Retina (tissue), 1 donor: ENCODE results near the gene TCERG1.

ENCODE experiments used
- DNase-seq: peaks from one replicate; pipeline ENCODE4 v3.0.0-alpha.2; 2016

TCERG1 gene

DNA sequence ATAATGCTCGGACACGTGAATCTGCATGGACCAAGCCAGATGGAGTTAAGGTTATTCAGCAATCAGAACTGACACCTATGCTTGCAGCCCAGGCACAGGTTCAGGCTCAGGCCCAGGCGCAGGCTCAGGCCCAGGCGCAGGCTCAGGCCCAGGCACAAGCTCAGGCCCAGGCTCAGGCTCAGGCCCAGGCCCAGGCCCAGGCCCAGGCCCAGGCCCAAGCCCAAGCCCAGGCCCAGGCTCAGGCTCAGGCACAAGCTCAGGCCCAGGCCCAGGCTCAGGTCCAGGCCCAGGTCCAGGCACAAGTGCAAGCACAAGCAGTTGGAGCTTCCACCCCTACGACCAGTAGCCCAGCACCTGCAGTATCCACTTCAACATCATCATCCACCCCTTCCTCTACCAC is 11.8 kb downstream of the TCERG1 start:
- DNase-seq = no peak

DNA sequence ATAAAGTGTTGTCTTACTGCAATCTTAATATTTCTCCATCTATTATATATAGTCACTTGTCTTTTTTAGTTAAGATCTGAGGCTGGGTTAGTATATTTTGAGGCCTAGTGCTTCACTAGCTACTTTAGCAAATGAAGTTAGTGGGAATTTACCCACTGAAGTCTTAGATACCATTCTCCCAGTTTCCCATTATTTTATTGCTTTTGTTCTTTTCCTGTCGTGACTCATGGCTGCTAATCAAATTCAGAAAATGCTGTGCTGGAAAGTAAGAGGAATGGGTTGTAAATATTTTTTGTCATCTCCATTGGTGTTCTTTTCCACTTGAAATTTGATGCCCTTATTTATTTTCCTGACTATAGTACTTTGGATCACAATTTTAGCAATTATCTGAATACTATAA is 14.2 kb downstream of the TCERG1 start:
- DNase-seq = no peak

DNA sequence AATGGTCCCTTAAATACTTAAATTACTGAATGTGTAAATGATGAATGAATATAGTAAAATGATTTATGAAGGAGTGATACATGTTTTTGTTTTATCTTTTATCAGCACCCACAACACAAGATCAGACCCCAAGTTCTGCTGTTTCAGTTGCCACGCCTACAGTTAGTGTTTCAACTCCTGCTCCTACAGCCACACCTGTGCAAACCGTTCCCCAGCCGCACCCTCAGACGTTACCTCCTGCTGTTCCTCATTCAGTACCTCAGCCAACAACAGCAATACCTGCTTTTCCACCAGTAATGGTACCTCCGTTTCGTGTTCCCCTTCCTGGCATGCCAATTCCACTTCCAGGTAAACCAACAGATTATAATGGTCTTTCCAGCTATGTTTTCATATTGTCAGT is 16.3 kb downstream of the TCERG1 start:
- no peak for DNase-seq

DNA sequence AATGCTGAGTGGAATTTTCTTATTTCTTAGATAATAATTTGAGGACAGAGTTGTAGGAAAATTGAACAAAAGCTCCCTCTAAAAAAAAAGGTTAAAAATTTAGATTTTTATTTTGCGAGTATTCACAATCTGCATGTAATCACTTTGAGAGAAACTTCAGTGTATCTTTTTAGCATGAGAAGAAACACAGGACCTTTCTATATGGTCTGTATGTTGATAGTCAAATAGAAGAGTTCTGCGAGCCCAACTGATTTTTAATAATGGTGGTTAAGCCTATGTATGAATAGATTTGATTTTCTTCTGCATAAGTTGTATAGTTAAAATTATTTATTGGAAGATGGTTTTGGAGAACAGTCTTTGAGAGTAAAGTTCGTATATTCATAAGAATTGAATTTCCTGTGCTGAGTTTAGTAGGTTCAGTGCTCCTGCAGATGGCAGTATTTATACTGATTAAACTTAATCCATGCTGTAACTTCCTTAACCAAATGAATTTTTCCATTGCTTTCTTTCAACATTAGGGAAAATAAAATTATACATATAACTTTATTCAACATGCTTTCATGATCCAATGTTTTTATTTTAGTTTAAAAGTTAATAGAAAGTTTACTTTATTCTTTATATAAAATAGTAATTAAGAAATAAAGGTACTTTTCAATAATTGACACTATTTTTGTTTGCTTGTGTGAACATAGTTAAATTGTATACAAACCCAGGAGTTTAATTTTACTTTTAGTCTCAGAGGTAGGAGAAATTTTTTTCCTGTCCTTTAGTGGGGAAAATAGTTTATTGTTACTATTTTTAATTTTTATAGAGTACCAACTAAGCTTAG is 19.6 kb downstream of the TCERG1 start:
- DNase-seq = no peak

DNA sequence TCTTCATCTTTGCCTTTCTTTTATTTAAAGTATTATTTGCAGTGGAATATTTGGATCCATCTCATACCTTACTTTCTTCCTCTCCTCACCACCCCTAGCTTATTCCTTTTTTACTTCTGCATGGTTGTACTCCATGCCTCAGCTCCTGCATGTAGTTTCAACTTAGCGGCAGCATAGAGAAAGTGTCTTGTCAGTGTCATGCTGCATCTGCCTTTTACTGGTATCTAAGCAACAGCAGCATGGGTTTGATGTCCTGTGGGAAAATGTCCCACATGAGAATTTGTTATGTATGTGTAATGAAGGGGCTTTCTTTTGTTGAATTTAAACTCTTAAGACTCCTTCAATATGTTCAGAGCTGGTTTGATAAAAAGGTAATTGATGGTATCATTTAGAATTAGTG is 20.6 kb downstream of the TCERG1 start:
- no peak for DNase-seq

DNA sequence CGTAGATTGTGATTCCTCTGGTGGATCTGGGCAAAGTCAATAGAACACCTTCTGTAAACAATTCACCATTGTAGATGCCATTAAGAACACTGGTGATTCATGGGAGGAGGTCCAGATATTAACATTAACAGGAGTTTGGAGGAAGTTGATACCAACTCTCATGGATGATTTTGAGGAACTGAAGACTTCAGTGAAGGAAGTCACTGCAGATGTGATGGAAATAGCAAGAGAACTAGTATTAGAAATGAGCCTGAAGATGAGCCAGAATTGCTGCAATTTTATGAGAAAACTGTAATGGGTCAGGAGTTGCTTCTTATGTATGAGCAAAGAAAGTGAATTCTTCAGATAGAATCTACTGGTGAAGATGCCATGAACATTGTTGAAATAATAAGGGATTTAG is 26.9 kb downstream of the TCERG1 start:
- no peak for DNase-seq

DNA sequence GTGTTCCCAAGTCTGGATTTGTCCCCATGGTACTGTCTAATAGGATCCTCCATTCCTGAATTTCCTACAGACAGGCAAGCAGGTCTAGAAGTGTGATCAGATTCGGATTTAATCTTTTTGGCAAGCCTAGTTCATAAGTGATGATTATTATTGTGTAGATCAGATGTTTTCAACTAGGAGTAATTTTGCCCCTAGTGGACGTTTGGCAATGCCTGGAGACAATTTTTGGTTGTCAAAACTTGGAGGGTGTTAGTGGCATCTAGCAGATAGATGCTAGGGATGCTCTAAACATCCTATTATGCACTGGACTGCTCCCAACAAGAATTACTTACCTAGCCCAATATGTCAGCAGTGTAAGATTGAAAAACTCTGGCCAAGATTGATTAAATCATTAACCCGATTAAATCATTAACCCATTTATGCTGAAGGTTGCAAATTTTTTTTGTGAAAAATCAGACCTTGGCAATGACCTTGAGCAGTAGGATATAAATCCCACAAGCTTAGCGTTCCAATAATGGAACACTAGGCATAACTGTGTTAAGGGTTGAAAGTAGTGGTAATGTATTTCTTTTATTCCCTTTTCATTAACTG is 28.2 kb downstream of the TCERG1 start:
- DNase-seq = no peak

DNA sequence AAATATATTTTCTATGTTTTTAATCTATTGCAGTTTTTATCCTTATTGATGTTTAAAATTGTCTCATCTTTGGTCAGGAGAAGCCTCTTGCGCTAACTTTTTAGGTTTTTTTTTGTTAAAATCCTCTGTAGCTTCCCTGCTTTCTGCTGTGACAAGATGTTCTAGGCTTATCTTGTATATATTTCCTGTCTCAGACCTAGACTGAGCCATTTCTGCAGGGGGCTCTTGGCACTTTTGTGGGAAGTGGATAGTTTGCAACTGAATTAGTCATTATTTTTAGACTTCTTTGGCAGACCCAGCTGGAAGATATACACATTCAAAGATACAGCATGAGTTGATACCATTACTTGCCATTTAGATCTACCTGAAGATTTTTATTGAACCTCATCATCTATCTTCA is 28.8 kb downstream of the TCERG1 start:
- no peak for DNase-seq

DNA sequence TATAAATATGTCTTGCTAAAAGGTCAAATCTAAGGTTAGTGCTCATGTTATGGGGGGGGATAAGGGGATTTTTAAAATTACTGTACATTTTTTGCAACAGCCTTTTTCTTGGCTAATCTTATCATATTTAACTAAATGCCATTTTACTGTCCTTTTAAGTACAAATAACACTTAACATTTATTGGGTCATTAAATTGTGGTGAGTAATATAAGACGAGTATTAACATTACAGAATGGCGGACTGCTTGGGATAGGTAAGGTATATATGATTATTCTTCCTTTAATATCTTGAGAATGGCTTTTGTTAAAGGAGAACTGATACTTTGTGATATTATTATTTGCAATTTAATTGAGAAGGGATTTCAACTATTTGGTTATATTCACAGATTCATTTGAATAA is 35.6 kb downstream of the TCERG1 start:
- DNase-seq = no peak

DNA sequence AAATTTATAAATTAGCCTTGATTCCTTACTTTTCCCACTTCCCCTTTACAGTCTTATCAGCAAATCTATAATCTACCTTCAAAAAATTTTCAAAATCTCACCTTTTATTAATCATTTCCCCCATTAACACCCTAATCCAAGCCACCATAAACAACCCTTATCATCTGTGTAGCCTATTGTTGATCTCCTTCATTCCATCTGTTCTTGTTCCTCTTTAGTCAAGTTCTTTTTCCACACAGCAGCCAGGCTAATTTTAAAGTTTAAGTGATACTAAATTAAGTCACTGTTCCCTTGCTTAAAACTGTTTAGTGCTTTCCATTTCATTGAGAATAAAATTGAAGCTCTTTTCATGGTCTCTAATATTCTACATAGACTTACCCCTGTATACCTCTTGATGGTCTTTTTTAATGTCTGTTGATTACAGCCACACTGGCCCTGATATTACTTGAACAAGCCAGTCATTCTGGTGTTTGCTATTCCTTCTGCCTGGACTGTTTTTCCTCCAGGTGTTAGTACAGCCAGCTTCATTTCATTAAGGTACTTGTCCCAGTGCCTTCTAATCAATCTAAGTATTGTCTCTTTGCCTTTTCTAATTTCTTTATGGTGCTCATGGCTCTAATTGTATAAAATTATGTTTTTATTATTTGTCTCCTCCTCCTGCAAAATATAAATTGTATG is 37.7 kb downstream of the TCERG1 start:
- no peak for DNase-seq

DNA sequence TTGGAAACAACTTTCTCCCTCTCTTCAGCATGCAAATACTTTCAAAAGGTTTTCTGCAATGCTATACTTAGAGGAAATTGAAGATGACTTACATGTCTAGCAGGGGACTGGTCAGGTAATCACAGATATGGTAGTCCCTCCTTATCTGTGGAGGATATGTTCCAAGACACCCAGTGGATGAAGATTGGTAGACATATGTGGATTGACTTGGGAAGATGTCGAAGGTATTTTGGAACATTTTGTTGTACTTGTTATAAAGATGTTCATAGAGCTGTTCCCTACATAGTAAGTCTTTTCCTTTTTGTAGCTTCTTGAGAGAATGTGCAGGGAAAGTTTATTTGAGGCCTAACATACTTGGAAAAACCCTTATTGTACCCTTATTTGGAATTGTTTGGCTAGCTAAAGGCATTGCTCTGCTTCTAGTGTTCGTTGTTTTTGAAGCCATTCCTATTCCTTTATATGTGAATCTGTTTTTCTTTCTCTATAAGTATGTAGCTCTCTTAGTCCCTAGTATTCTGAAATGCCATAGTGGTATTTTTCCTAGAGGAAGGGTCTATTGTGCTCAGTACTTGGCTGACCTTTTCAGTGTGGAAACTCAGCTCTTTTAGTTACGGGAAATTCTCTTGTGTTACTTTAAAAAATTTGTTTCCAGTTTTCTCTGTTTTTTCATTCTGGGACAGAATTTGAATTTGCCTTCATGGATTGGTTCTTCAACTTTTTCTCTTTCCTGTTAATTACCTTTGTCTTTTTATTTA is 43.1 kb downstream of the TCERG1 start:
- DNase-seq = no peak

DNA sequence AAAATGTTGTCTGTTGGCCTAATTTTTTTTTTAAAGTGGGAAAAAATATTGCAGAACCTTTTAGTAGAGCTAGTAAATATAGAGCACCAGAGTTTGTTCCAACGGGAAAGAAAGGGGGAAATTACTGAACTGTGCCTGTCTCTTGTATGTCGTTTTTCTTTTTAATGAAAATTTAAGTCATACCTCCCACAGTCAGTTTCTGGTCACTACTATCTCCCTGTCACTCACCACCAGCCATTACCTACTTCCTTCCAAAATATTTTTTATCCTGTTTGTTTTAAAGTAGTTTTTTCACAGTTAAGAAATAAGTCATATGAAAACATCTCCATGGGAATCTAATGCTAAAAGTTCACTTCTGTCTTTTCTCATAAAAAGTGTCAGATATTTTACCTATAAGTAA is 47.5 kb downstream of the TCERG1 start:
- DNase-seq = no peak

DNA sequence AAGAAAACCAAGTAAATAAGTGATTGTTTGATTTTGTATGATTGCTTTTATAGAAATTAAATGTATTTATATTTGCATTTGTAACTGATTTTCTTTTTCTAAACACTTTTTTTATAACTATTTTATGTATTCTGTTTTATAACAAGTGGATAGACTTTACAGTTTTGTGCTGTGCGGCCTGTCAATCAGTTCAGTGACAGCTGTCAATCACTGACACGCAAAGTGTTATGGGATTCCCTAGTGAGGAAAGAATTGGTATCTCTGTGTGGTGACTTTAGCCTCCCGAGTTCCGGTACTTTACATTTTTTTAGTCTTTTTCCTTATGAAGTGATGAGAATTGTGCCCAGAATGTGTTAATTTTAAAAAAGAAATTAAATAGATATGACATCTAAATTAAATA is 52.5 kb downstream of the TCERG1 start:
- no peak for DNase-seq

DNA sequence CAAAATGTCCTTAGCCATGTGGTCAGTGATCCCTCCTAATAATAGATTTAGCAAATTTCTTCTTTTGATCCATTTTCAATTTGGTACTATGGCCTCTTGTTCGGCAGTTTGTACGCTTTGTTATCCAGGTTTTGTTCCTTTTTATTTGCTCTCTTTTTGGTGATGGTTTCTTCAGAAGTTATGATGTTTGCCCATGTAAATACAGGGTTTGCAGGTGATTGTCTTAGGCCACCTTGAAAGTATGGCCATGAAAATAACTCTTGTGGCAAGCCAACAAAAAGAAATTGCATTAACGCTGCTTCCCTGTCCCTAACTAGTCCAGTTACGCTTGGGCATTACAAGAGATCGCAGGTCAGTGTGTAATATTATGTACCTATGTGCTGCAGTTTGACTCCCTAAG is 60.3 kb downstream of the TCERG1 start:
- DNase-seq = no peak

DNA sequence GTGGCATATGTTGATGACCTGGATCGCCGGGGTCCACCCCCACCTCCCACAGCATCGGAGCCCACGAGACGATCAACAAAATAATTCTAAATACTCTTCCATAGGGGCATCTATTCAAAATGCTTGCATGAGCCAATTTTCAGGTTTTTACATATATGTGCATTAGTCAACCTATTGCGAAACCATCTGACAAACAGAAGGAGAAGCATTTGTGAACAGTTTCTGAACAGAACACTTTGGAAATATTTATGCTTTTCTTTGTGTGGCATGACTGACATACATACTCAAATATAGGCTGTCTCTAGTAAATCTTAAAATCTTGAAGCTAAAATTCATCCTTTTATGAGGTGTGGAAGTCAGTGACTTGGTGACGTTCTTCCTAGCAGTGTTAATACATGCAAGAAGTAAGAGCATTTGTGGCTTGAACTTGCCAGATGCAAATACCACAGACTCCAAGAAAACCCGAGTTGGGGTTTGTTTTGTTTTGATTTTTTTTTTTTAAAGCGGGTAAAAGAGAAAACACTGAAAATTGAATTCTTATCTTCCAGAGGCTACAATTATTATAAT is 63.5 kb downstream of the TCERG1 start:
- DNase-seq = no peak

DNA sequence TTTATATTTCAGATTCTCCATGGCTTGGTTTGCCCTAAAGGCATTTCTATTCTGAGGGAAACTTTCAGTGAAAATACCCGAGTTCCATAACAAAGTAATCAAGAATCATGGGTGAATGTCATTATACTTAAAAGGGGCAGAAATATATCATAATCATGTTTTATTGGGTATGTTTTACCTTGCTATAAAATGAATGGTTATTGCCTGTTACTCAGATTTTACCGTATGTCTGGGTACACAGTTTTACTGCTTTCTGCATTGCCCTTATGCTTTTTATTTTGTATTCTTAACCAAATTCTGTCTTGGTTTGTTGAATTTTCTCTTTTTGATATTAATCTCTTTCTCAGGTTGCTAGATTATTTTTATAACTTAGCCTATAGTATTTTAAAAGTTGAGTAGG is 66.3 kb downstream of the TCERG1 start:
- no peak for DNase-seq

DNA sequence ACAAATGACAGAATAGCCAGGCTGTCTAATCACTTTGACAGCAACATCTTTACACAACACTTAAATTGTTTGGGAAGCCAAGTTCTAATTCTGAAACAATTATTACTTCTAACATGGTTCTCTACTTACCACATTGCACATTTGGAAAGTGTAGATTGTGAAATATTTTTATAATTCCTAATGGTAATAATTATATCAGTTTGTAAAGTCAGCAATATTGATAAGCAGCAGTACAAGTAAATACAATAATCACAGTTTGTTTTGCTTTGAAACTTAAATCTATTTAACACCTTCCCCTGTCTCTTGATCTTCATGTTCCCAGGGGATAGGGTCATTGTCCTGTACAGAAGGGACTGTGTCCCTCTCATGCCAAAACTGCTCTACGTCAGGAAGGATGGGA is 67.4 kb downstream of the TCERG1 start:
- DNase-seq = no peak

DNA sequence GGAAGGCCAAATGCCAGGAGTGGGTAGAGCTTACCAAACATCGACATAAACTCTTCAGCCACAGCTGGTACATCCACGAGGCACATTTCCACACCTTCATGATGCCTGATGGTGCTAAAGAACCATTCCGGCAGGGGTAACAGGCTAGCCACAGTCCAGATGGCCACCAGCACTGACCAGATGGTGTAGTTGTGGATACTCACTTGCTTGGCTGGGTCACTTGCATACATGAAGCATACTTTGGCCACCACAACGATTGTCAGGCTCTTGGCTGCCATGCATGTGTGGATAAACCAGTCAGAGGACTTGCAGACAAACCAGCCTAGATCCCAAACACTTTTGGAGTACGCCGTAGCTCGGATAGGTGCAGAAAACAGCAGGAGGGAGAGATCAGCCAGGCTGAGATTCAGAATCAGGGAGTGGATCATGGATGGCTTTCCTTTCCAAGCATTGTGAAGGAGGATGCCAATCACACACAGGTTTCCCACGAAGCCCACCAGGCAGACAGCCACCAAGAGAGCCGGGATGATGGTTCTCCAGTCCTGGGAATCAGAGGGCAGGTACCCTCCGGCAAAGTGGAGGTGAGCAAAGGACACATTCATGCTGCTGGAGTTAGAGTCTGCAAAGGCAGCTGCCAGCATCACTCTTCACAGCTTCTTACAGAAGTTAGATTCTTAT is 68.5 kb downstream of the TCERG1 start:
- DNase-seq = no peak

DNA sequence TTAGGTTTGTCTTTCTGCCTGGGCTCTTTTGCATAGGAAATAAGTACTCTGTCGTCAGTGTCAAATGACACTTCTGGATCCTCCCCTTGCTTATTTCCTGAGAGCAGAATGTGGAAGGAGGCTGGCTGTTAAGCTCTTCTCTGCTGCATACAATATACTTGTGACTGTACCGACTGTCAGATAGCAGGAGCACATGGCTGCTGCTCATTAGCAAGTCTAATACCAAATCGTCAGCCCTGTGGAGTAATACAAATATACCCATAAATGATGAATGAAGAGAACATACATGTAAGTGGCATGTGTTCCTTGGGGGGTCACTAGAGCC is 69.0 kb downstream of the TCERG1 start, which contains the start of gene GPR151:
Gene GPR151 (minus strand): TSS at position 40 of the 325 bp plus-strand sequence. CDS start 77 bp downstream, outside the sequence.
- DNase-seq = no peak

DNA sequence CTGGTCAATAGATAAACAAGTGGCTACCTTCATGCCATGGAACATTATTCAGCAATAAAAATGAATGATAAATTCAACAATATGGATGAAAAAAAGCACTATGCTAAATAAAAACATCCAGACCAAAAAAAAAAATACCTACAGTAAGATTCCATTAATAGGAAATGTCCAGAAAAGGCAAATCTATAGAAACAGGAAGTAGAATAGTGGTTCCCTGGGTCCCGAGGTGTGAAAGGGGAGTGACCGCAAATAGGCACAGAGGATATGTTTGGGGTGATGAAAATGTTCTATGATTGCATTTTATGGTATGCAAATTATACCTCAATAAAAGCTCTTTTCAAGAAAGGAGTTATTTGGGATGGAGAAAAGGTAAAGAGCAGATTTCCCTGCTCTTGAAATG is 72.4 kb downstream of the TCERG1 start:
- DNase-seq = no peak

DNA sequence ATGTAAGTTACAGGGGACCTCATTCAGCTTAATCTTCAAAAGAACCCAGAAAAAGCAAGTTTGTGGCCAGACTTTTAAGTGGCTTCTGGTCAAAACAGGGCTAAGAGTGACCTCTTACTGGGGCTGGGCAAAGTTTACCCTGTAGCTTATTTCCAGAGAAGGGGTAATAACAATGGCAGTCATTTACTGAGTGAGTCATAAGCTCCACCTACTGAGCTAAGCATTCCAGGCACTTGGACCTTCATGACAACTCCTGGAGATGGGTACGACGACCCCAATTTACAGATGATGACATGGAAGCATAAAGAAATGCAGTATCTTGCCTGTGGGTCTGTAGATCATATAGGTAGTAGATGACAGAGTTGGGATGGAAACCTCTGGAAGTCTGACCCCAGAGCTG is 73.6 kb downstream of the TCERG1 start:
- no peak for DNase-seq

DNA sequence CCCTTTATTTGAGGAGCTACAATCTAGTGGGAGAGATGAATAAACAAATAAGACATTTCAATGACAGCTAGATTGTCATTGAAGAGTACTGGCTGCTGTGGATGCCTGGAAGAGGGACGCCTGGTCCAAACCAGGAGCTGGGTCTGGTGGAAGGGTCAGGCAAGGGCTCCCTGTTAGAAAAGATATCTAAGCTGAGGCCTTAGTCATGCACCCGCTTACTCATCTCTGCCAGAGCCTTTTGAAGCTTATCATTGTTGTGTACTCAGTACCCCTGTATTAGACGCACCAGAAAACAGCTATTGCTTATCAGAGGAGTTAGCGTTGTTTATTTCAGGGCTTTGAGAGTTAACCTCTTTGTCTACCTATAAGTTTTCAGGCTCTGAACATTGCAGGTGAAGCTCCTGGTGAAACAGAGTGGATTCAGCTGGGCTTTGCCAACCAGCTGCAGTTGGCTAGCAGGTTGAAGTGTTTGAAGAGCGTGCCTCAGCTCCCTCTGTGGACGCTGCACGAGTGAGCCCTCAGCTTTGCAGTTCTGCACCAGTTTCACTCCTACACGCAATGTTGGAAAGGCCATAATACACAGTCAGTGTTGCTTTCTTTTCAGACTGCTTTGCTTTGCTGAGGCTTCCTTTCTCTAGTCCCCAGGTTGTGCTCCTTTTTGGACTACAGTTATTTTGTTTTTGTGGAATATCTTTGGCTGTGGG is 74.4 kb downstream of the TCERG1 start:
- DNase-seq = no peak
